Large intestine (tissue), 3 donors: ENCODE results near the gene MAP1B. TPM values are rescaled to one million over a fixed set of nuclear protein-coding genes. Genes with fewer than 3 reads are reported as not detected.

Source experiments
- DNase-seq, 2 donors: peaks; one replicate each; pipeline versions ENCODE4 v3.0.0 to v3.0.0-alpha.2; 2013
- H3K27ac ChIP-seq: one replicate; pipeline ENCODE4 v1.5.1; 2013; ENCODE audit warnings: low read length
- H3K27me3 ChIP-seq: 2 replicates; pipeline ENCODE4 v1.6.1; 2013; ENCODE audit warnings: low read length; ENCODE audit not compliant: control insufficient read depth, insufficient read depth
- H3K36me3 ChIP-seq: 2 replicates; pipeline ENCODE4 v1.6.1; 2013; ENCODE audit warnings: low read length; ENCODE audit not compliant: control insufficient read depth, insufficient read depth
- H3K4me1 ChIP-seq: one replicate; pipeline ENCODE4 v1.6.1; 2013; ENCODE audit warnings: low read length; ENCODE audit not compliant: control insufficient read depth, insufficient read depth
- H3K4me3 ChIP-seq: one replicate; pipeline ENCODE4 v1.5.1; 2013; ENCODE audit warnings: low read length
- H3K9me3 ChIP-seq: one replicate; pipeline ENCODE4 v1.6.1; 2013; ENCODE audit warnings: mild to moderate bottlenecking, low read depth, low read length, moderate library complexity; ENCODE audit not compliant: control insufficient read depth
- WGBS: methylation state at CpG from one replicate; pipeline ENCODE4 v1.1.5; 2013; ENCODE audit warnings: low lambda C conversion rate; ENCODE audit not compliant: insufficient coverage; 5-methylcytosine and 5-hydroxymethylcytosine counted together
- polyA plus RNA-seq: library from polyadenylated mRNA; unstranded; fragments of 120-200 nt; gene quantifications from one replicate; pipeline ENCODE4 v1.2.1, GENCODE V29; 2013

The MAP1B gene
- polyA plus RNA-seq, 1 donor, result 31.0 TPM

GRCh38 chr5:72234868-72235267 is 127.6 kb downstream of the MAP1B start:
- Histone ChIP-seq H3K36me3 (peaks cover 21% of the 10 kb centered on the region), H3K4me3 (no peak overlapping the region), H3K27ac (no peak overlapping the region), H3K27me3 (no peaks in the 10 kb centered on the region), H3K9me3 (no peaks in the 10 kb centered on the region), H3K4me1 (no peaks in the 10 kb centered on the region)
- DNase-seq, result no peak
- WGBS, result no CpG with 5 or more reads among the region's 1 CpG

DNA sequence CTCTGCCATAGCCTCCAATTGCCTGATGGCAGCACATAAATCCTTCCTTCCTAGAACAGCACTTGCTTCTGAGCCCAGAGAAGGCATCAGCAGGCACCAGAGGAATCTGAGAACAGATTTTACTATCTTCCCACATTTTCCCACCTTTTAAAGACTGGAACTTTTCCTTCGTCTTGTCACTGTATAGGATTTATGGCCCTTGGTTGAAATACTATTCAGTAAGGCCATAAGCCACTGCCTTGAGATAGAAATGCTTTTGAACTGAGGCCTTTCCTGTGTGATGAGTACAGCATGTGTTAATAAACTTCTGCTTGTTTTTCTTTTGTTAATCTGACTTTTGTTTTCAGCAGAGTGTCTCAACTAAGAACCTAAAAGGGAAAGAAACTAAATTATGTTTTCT is 128.4 kb downstream of the MAP1B start:
- peaks cover 21% of the 10 kb centered on the region for H3K36me3 ChIP-seq
- no peak overlapping the region for H3K4me3 ChIP-seq
- no peaks in the 10 kb centered on the region for H3K27me3 ChIP-seq
- no peaks in the 10 kb centered on the region for H3K9me3 ChIP-seq
- no peak overlapping the region for H3K27ac ChIP-seq
- DNase-seq, result no peak
- WGBS, result no CpG with 5 or more reads among the region's 1 CpG
- H3K4me1 ChIP-seq, result no peaks in the 10 kb centered on the region

DNA sequence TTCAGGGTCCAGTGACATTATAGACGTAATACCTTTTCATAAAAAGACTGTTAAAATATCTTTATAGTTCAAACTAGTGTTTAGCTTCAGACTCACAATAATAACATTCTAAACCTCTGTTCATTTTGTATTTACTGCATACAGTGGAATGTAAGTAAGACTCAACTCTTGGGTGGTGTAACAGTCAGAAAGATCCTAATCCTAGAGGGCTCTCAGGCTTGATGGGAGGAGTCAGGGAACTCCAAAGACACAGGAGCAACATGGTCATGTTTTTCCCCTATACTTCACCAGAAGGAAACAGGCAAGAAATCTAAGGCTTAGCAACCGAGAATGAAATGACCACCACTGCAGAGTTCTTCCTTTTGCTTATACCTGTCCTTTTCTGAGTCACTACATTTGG is 130.1 kb downstream of the MAP1B start:
- Histone ChIP-seq H3K36me3 (peaks cover 19% of the 10 kb centered on the region), H3K4me3 (no peak overlapping the region), H3K9me3 (no peaks in the 10 kb centered on the region), H3K27ac (no peak overlapping the region), H3K27me3 (no peaks in the 10 kb centered on the region), H3K4me1 (no peaks in the 10 kb centered on the region)
- no peak for DNase-seq
- WGBS, result 90% methylated on average over 2 of the region's 2 CpGs

DNA sequence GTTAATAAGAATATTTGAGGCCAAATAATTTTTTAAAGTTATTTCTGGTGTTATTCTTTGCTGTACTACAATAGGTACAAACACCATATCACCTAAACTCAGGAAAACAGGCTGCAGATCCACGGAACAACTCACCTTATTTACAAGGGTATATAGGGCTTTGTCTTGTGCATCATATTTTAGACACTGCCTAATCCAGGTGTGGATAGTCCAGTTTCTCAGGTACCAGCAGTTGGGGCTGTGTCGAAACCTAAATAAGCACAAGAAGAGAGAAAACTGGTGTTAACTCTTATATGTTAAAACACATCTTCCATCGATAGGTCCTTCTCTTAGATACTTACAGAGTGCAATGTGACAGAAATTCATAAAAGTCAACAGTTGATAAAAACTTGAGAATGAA is 130.6 kb downstream of the MAP1B start:
- no peaks in the 10 kb centered on the region for H3K4me1 ChIP-seq
- H3K9me3 ChIP-seq, result no peaks in the 10 kb centered on the region
- WGBS, result 83% methylated on average over 1 of the region's 3 CpGs
- H3K27ac ChIP-seq, result no peak overlapping the region
- peaks cover 16% of the 10 kb centered on the region for H3K36me3 ChIP-seq
- no peak for DNase-seq
- no peaks in the 10 kb centered on the region for H3K27me3 ChIP-seq
- H3K4me3 ChIP-seq, result no peak overlapping the region

DNA sequence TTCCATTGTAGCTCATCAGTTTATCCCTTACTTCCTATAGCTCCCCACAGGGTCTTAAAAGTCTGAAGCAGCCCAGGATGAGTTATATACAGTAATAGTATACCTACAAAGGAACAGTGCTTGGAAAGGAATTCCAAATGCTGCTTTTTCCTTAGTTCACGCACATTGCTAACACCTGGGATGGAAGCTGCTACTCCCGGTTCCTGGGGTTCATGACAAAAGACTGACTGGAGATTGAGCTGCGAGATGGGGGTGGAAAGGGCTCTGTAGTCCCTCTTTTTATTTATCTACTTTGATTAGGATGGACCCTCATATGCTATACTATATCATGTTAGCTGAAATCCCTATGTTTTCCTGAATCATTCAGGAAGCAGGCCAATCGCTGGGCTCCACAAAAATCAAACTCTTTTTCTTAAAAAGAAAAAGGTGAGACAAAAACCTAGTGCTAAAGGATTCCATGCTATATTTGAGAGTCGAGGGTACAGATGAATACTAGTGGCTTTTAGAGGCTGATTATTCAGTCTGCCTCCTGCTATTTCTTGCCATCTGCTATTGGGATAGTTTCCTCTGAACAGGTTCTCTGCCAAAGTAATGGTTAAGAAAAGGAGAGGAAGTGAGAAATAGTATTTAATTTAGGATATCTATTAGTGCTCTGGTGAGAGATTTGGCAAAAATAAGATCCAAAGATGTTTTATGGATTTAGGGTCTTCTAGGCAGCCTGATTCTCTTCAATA is 131.6 kb downstream of the MAP1B start:
- Histone ChIP-seq H3K27me3 (no peaks in the 10 kb centered on the region), H3K4me3 (no peak overlapping the region), H3K27ac (no peak overlapping the region), H3K36me3 (peaks cover 14% of the 10 kb centered on the region), H3K4me1 (no peaks in the 10 kb centered on the region), H3K9me3 (no peaks in the 10 kb centered on the region)
- DNase-seq, result no peak
- no CpG with 5 or more reads among the region's 5 CpGs for WGBS

DNA sequence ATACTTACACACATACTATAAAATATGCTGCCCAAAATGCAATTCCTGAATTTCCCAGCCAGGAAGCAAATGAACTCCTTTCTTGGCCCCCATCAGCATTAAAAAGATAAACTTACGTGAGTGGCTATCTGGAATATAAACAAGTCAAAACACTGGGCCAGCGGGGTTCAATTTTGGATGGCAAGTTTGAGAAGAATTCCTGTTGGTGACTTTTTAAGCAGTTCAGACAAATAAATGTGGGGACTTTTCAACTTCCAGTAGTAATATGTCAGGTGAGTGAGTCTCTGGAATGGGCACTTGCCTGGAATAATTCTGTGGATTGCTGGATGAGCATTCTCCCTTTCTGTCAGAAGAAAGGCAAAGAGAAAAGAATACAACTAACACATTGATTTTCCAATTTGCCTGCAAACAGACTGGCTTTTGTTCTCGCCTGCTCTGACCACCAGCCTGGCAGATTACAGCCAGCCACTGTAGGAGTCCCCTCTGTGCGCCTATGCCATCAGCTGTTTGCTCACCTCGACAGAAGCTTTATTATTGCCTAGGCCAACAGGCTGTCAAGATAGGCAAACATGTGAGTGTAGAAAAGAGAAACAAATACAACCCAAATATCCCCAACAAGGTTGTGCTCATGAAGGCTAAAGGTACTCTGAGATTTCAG is 134.2 kb downstream of the MAP1B start:
- no peaks in the 10 kb centered on the region for H3K9me3 ChIP-seq
- peaks cover 12% of the 10 kb centered on the region for H3K36me3 ChIP-seq
- no peaks in the 10 kb centered on the region for H3K27me3 ChIP-seq
- no peak for DNase-seq
- no peaks in the 10 kb centered on the region for H3K4me1 ChIP-seq
- no peak overlapping the region for H3K27ac ChIP-seq
- no peak overlapping the region for H3K4me3 ChIP-seq
- WGBS, result no CpG with 5 or more reads among the region's 5 CpGs

DNA sequence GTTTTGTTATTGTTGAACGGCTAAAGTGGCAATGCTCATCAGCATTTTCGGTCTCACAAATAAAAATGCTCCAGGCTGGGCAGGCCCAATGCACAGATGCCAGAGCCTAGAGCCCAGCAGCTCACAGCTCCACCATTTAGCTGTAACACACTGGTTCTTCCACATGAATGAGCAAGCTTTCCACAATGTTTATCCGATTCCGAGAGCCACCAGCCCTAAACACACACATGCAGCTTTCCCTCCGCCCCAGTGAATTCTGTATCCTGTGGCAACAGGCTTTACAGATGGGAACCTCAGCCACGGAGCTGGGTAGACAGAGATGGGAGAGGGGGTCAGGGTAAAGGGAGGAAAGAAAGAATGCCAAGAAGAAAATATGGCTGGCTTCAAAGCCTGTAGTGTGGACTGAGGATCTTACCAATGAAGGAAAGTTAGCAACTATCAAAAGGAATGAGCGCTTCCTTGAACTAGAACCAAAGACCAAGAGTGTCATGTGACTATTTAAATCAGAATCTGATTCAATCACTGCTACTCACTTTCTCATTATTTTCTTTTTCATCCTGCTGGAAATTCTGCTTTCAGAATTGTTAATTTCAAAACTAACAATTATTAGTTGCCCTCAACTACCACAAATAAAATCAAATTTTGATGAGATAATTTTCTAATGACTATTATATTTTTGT is 135.7 kb downstream of the MAP1B start:
- 83% methylated on average over 2 of the region's 7 CpGs for WGBS
- H3K9me3 ChIP-seq, result no peaks in the 10 kb centered on the region
- no peak overlapping the region for H3K4me3 ChIP-seq
- DNase-seq, result no peak
- H3K27me3 ChIP-seq, result no peaks in the 10 kb centered on the region
- H3K27ac ChIP-seq, result no peak overlapping the region
- no peaks in the 10 kb centered on the region for H3K36me3 ChIP-seq
- H3K4me1 ChIP-seq, result no peaks in the 10 kb centered on the region

DNA sequence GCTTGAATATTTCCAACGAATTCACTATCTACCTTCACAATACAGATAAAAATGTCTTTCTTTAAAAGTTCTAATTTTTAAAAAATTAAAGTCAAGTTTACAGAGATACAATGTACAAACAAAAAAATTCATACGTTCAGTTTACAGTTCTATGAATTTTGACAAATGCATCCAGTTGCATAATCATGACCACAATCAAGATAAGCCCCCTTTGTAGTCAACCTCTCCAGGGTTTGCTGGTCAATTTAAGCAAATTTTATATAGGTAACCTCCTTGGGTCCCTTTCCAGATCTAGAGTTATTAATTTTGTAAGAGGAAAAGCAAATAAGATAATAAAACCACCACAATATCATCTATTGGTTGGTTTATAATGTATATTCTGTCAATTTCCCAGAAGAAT is 136.4 kb downstream of the MAP1B start:
- H3K9me3 ChIP-seq, result no peaks in the 10 kb centered on the region
- 89% methylated on average over 1 of the region's 2 CpGs for WGBS
- H3K27me3 ChIP-seq, result no peaks in the 10 kb centered on the region
- H3K36me3 ChIP-seq, result no peaks in the 10 kb centered on the region
- no peak overlapping the region for H3K27ac ChIP-seq
- H3K4me3 ChIP-seq, result no peak overlapping the region
- no peak for DNase-seq
- H3K4me1 ChIP-seq, result no peaks in the 10 kb centered on the region

DNA sequence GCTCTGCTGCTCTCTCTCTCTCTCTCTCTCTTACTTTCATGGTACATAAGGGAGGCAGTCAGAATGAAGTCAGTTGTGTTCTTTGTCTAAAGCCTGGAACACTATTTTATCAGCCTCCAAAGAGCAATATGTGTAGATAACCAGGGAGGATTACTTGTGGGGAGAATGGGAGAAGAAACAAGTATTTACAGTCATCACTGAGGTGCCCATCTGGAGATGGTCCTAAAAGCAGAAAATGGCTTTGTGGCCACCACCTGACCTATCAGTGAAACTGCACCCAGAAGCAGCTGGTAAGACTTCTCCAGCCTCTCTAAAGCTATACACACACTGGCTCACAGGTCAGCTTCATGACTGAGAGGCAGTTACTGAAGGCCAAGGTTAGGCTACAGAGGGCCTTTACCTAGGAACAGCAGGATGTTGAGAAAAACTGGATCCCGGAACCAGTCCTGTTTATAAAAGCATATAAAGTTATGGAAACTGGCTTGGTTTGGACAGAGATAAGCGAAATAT is 137.6 kb downstream of the MAP1B start:
- Histone ChIP-seq H3K9me3 (no peaks in the 10 kb centered on the region), H3K36me3 (no peaks in the 10 kb centered on the region), H3K4me1 (no peaks in the 10 kb centered on the region), H3K27ac (no peak overlapping the region), H3K4me3 (no peak overlapping the region), H3K27me3 (no peaks in the 10 kb centered on the region)
- no peak for DNase-seq
- WGBS, result 100% methylated on average over 1 of the region's 2 CpGs

DNA sequence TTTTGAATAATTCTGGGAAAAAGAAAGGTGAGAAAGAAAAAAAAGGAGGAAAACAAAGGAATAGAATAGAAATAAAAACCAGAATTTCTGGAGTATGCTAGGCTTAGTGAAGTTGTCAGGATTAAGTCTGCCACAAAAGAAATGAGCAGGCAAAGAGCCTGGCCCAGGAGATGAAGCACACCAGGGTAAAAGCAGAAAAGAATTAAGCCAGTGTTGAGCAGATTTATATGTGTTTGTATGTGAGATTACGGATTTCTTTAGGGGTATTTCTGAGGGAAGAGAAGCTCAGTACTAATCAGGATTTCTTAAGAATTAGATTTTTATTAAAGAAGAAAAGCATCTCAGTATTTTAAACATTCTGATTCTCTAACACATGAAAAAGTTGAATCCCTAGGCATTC is 138.3 kb downstream of the MAP1B start:
- DNase-seq, result no peak
- H3K27ac ChIP-seq, result no peak overlapping the region
- no peaks in the 10 kb centered on the region for H3K36me3 ChIP-seq
- H3K9me3 ChIP-seq, result no peaks in the 10 kb centered on the region
- no peaks in the 10 kb centered on the region for H3K27me3 ChIP-seq
- H3K4me3 ChIP-seq, result no peak overlapping the region
- WGBS, result 80% methylated on average over 1 of the region's 1 CpG
- H3K4me1 ChIP-seq, result no peaks in the 10 kb centered on the region
